ENCODE measurements around the gene CD302. TPM values are rescaled to one million over a fixed set of nuclear protein-coding genes. Genes with fewer than 3 reads are reported as not detected.

Gene CD302
- total and polyA plus RNA-seq, 9 donors: 37.8 to 86.0 (median 59.7) TPM

- TF ChIP-seq EP300 (IDR thresholded peaks at IDR 0.05) (no peak), POLR2A (IDR thresholded peaks at IDR 0.05) (no peak)
- DNase-seq: no peak
- H3K4me1 ChIP-seq (ENCODE audit: insufficient read depth): peaks cover 1% of the 10 kb centered on the region
- H3K27me3 ChIP-seq: no peaks in the 10 kb centered on the region
- H3K27ac ChIP-seq: no peak overlapping the region
- 5 to 7% (median 7%) methylated on average over 1 of the region's 1 CpG for WGBS, 3 donors
- no peaks in the 10 kb centered on the region for H3K9me3 ChIP-seq
- no peaks in the 10 kb centered on the region for H3K36me3 ChIP-seq
- H3K4me3 ChIP-seq: no peak overlapping the region
- intact Hi-C loops (cut with DNase I): no loop called here
Measured at GRCh38 chr2:159758239-159758638, 39.8 kb downstream of the CD302 start.

- DNase-seq: no peak
- intact Hi-C loops (cut with DNase I): no loop called here
- TF ChIP-seq POLR2A (IDR thresholded peaks at IDR 0.05): no peak
- TF ChIP-seq EP300 (IDR thresholded peaks at IDR 0.05): no peak
- TF ChIP-seq, protein P1, sequence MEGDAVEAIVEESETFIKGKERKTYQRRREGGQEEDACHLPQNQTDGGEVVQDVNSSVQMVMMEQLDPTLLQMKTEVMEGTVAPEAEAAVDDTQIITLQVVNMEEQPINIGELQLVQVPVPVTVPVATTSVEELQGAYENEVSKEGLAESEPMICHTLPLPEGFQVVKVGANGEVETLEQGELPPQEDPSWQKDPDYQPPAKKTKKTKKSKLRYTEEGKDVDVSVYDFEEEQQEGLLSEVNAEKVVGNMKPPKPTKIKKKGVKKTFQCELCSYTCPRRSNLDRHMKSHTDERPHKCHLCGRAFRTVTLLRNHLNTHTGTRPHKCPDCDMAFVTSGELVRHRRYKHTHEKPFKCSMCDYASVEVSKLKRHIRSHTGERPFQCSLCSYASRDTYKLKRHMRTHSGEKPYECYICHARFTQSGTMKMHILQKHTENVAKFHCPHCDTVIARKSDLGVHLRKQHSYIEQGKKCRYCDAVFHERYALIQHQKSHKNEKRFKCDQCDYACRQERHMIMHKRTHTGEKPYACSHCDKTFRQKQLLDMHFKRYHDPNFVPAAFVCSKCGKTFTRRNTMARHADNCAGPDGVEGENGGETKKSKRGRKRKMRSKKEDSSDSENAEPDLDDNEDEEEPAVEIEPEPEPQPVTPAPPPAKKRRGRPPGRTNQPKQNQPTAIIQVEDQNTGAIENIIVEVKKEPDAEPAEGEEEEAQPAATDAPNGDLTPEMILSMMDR (IDR thresholded peaks at IDR 0.05): no peak
- no peak overlapping the region for H3K27ac ChIP-seq
- H3K4me1 ChIP-seq (ENCODE audit: insufficient read depth): peaks cover 1% of the 10 kb centered on the region
- H3K36me3 ChIP-seq: no peaks in the 10 kb centered on the region
- H3K4me3 ChIP-seq: no peak overlapping the region
- no peaks in the 10 kb centered on the region for H3K9me3 ChIP-seq
- no peaks in the 10 kb centered on the region for H3K27me3 ChIP-seq
Measured at GRCh38 chr2:159755788-159756187, 42.2 kb downstream of the CD302 start.

- intact Hi-C loops (cut with DNase I): no loop called here
- TF ChIP-seq POLR2A (IDR thresholded peaks at IDR 0.05) (no peak), EP300 (IDR thresholded peaks at IDR 0.05) (no peak)
- TF ChIP-seq, protein P1 (IDR thresholded peaks at IDR 0.05): no peak
- no peaks in the 10 kb centered on the region for H3K9me3 ChIP-seq
- H3K4me1 ChIP-seq (ENCODE audit: insufficient read depth): peaks cover 1% of the 10 kb centered on the region
- DNase-seq: no peak
- no peak overlapping the region for H3K4me3 ChIP-seq
- H3K27ac ChIP-seq: no peak overlapping the region
- H3K27me3 ChIP-seq: no peaks in the 10 kb centered on the region
- no peaks in the 10 kb centered on the region for H3K36me3 ChIP-seq
- 93 to 98% (median 97%) methylated on average over 2 of the region's 2 CpGs for WGBS, 3 donors
Measured at GRCh38 chr2:159755014-159755413, 43.0 kb downstream of the CD302 start.

GRCh38 chr2:159753797-159754196, 44.2 kb downstream of the CD302 start:
- DNase-seq: no peak
- peaks cover 1% of the 10 kb centered on the region for H3K4me1 ChIP-seq (ENCODE audit: insufficient read depth)
- TF ChIP-seq EP300 (IDR thresholded peaks at IDR 0.05): no peak
- TF ChIP-seq, protein P1 (IDR thresholded peaks at IDR 0.05): no peak
- TF ChIP-seq POLR2A (IDR thresholded peaks at IDR 0.05): no peak
- H3K36me3 ChIP-seq: no peaks in the 10 kb centered on the region
- H3K27ac ChIP-seq: no peak overlapping the region
- H3K9me3 ChIP-seq: no peaks in the 10 kb centered on the region
- 83 to 84% (median 84%) methylated on average over 4 of the region's 4 CpGs for WGBS, 3 donors
- intact Hi-C loops (cut with DNase I): no loop called here
- no peaks in the 10 kb centered on the region for H3K27me3 ChIP-seq
- H3K4me3 ChIP-seq: no peak overlapping the region

GRCh38 chr2:159750873-159751272, 47.1 kb downstream of the CD302 start:
- H3K4me1 ChIP-seq (ENCODE audit: insufficient read depth): no peaks in the 10 kb centered on the region
- TF ChIP-seq EP300 (IDR thresholded peaks at IDR 0.05) (no peak), POLR2A (IDR thresholded peaks at IDR 0.05) (no peak)
- TF ChIP-seq, protein P1 (IDR thresholded peaks at IDR 0.05): no peak
- no peaks in the 10 kb centered on the region for H3K36me3 ChIP-seq
- WGBS, 3 donors: 68 to 71% (median 68%) methylated on average over 1 of the region's 1 CpG
- H3K9me3 ChIP-seq: no peaks in the 10 kb centered on the region
- no peaks in the 10 kb centered on the region for H3K27me3 ChIP-seq
- intact Hi-C loops (cut with DNase I): no loop called here
- H3K27ac ChIP-seq: no peak overlapping the region
- H3K4me3 ChIP-seq: no peak overlapping the region
- DNase-seq: no peak

Measured in ovary (tissue), 9 donors.